GM12891 (cell line): ENCODE results near the gene BTN2A1.
A peak's percentile ranks its signal among the peaks of the same experiment; 100 is the strongest.

Experiments
- DNase-seq: peaks from one replicate; pipeline ENCODE4 v3.0.0; 2011; ENCODE audit warnings: low spot score; ENCODE audit not compliant: insufficient read length
- FAIRE-seq: peaks from 2 replicates; lab custom pipeline; 2011; peaks lifted over from hg19 to GRCh38; lab: Jason Lieb, UNC
- PAX5 ChIP-seq: IDR thresholded peaks from 2 replicates; pipeline ENCODE4 v1.6.1; 2011; ENCODE audit warnings: low read length, moderate library complexity, mild to moderate bottlenecking; ENCODE audit not compliant: insufficient read depth, severe bottlenecking
- POLR2A ChIP-seq: IDR thresholded peaks from 2 replicates; pipeline ENCODE4 v1.6.1; 2011; ENCODE audit warnings: low read depth, low read length, control low read depth
- POLR2AphosphoS5 ChIP-seq: IDR thresholded peaks from 2 replicates; pipeline ENCODE4 v1.6.1; 2011; ENCODE audit warnings: low read depth, low read length, control low read depth
- POU2F2 ChIP-seq: IDR thresholded peaks from 2 replicates; pipeline ENCODE4 v1.6.1; 2011; ENCODE audit warnings: low read depth, mild to moderate bottlenecking, control low read depth, low read length, moderate library complexity
- SPI1 ChIP-seq: IDR thresholded peaks from 2 replicates; pipeline ENCODE4 v1.6.1; 2011; ENCODE audit warnings: low read depth, low read length, control low read depth
- TAF1 ChIP-seq: IDR thresholded peaks from 2 replicates; pipeline ENCODE4 v1.6.1; 2011; ENCODE audit warnings: low read depth, low read length, control low read depth

Gene BTN2A1

GRCh38 chr6:26478100-26478984, 20.6 kb downstream of the BTN2A1 start:
- no peak for FAIRE-seq
- no peak for TF ChIP-seq POLR2AphosphoS5
- no peak for TF ChIP-seq TAF1
- no peak for TF ChIP-seq POU2F2
- TF ChIP-seq PAX5 = no peak
- TF ChIP-seq POLR2A = no peak
- no peak for TF ChIP-seq SPI1
- no peak for DNase-seq

DNA sequence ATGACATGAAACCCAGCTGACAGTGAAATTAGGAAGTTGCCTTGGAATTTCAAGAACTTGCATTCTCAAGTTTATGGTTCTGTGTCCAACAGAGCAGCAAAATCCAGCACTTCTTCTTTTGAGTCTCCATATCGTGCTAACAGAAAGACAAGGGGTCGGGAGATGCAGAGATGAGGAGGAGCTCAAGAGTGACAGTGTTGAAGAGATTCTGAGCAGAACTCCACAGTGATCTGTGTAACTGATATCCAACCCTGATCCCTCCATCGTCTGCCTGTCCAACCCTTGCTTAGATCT, 21.2 kb downstream of the BTN2A1 start:
- no peak for TF ChIP-seq TAF1
- TF ChIP-seq POU2F2 = no peak
- TF ChIP-seq POLR2AphosphoS5 = no peak
- TF ChIP-seq SPI1 = peak; percentile 44; the same call in 1 of the 2 replicates
- no peak for DNase-seq
- no peak for FAIRE-seq

- no peak for TF ChIP-seq PAX5
- no peak for TF ChIP-seq TAF1
- TF ChIP-seq SPI1 = no peak
- TF ChIP-seq POLR2A = no peak
- no peak for TF ChIP-seq POU2F2
- no peak for TF ChIP-seq POLR2AphosphoS5
- FAIRE-seq (no peak), DNase-seq (no peak)
Observed at GRCh38 chr6:26482338-26482737, 24.6 kb downstream of the BTN2A1 start.

DNA sequence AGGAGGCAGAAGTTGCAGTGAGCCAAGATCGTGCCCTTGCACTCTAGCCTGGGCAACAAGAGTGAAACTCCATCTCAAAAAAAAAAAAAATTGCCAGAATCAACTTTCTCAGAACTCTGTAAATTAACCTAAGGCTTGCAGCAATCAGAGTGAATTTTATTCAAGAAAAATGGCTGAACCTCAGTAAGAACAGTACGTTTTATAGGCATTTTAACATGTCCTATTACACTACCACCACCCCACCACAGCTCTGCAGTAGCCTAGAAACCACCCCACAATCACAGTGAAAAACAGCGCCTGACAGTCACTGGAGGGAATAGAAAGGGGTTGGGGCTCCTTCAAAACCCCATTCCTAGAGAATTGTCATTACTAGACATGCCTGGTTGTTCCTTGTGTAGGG, 26.0 kb downstream of the BTN2A1 start:
- FAIRE-seq (no peak), DNase-seq (no peak)
- TF ChIP-seq PAX5 (no peak), POLR2A (no peak), POLR2AphosphoS5 (no peak), SPI1 (no peak), POU2F2 (no peak), TAF1 (no peak)

GRCh38 chr6:26484161-26484560, 26.4 kb downstream of the BTN2A1 start:
- DNase-seq = no peak
- TF ChIP-seq PAX5 = no peak
- no peak for TF ChIP-seq POLR2A
- no peak for TF ChIP-seq POLR2AphosphoS5
- no peak for TF ChIP-seq SPI1
- no peak for TF ChIP-seq TAF1
- TF ChIP-seq POU2F2 = no peak
- no peak for FAIRE-seq

DNA sequence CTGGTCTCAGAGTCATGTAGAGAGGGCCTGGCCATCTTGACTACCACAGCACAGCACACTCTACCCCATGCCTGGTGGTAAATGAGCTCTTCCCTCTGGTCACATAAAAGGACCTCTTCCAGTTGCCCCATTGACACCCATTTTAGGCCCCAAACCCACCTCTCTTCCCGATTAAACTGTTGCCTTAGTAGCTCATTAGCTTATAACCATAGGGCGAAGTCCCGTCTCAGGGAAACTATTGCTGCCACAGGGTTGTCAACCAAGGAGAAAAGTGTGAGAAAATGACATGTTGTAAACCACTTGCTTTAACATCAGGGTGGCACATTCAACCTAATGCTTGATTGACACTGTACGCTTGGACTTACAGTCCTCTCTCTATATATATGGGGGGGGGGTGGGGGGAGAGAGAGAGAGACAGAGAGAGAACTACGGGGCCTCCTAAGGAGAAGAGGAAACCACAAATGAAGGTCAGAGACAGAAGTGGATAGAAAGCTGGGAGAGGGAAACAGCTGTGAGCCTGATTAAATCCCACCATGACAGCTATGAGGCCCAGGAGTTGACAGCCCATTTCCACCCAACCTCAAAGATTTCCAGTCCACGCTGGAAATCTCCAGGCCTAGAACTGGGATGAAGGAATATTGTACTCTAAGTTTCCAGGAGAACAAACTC, 27.5 kb downstream of the BTN2A1 start:
- FAIRE-seq = no peak
- TF ChIP-seq POU2F2 (no peak), SPI1 (no peak), POLR2A (no peak), PAX5 (no peak), TAF1 (no peak), POLR2AphosphoS5 (no peak)
- no peak for DNase-seq

GRCh38 chr6:26486358-26486757, 28.6 kb downstream of the BTN2A1 start:
- FAIRE-seq (no peak), DNase-seq (no peak)
- TF ChIP-seq TAF1 (no peak), POLR2A (no peak), PAX5 (no peak), SPI1 (no peak), POLR2AphosphoS5 (no peak), POU2F2 (no peak)

DNA sequence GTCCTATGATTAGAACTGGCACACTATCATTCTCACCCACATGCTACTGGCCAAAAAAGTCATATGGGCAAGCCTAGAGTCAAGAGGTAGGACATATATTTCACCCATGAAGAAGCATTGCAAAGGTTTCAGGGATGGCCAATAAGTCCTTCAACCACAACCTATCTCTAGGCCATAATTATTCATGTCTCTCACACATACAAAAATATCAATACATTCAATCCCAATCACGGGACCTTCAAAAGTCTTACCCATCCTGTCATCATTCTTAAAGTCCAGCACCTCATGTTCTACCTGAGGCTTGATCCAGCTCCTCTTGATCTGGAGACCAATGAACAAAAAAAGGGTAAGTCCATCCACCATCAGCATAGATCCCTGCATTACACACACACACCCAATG, 29.7 kb downstream of the BTN2A1 start:
- no peak for DNase-seq
- FAIRE-seq = no peak
- TF ChIP-seq TAF1 (no peak), POU2F2 (no peak), PAX5 (no peak), POLR2AphosphoS5 (no peak), POLR2A (no peak), SPI1 (no peak)

- FAIRE-seq (no peak), DNase-seq (no peak)
- TF ChIP-seq PAX5 = no peak
- TF ChIP-seq POLR2AphosphoS5 = no peak
- TF ChIP-seq POU2F2 = no peak
- no peak for TF ChIP-seq TAF1
- no peak for TF ChIP-seq POLR2A
- no peak for TF ChIP-seq SPI1
Observed at GRCh38 chr6:26489996-26490964, 32.5 kb downstream of the BTN2A1 start.
